Pancreas (tissue), 10 donors: ENCODE results near the gene KTI12. TPM values are rescaled to one million over a fixed set of nuclear protein-coding genes. Genes with fewer than 3 reads are reported as not detected.
A peak's percentile ranks its signal among the peaks of the same experiment; 100 is the strongest.

ENCODE experiments used
- ATAC-seq, 4 donors: fragments of 200-7000 bp; cut with Tn5 transposase; one replicate each; pipeline versions ENCODE4 v1.8.0 to v1.9.1; 2020; ENCODE audit warnings: mild to moderate bottlenecking in 4 of 4, moderate library complexity in 4 of 4
- DNase-seq, 6 donors: peaks; one replicate each; pipeline ENCODE4 v3.0.0-alpha.2; 2020
- FAIRE-seq: peaks from 2 replicates; lab custom pipeline; 2012; peaks lifted over from hg19 to GRCh38; lab: Jason Lieb, UNC
- H3K27ac ChIP-seq, 4 donors: fragments of 200-600 bp; sonication (generic); 1 replicate in 3 of 4; 2 replicates in 1 of 4; pipeline versions ENCODE4 v1.5.0 to v1.8.0; 2020
- H3K27me3 ChIP-seq, 4 donors: fragments of 200-600 bp; one replicate each; pipeline ENCODE4 v1.8.0; 2021
- H3K36me3 ChIP-seq, 3 donors: fragments of 200-600 bp; sonication (generic) in 1 of 3; one replicate each; pipeline versions ENCODE4 v1.5.0 to v1.8.0; 2020 to 2021
- H3K4me1 ChIP-seq, 3 donors: fragments of 200-600 bp; one replicate each; pipeline ENCODE4 v1.8.0; 2021
- H3K4me3 ChIP-seq, 4 donors: fragments of 200-600 bp; sonication (generic) in 2 of 4; one replicate each; pipeline versions ENCODE4 v1.5.0 to v1.8.0; 2020 to 2021
- H3K9me3 ChIP-seq, 4 donors: fragments of 200-600 bp; one replicate each; pipeline ENCODE4 v1.8.0; 2021
- WGBS, 2 donors: extraction: QIAGEN DNeasy Blood & Tissue Kit; methylation state at CpG; one replicate each; pipeline ENCODE4 v1.1.7; 2013; 5-methylcytosine and 5-hydroxymethylcytosine counted together
- intact Hi-C, 3 donors: fragments of 100-400 bp; cut with DNase I; formaldehyde crosslinking; loops; one replicate each; pipeline versions ENCODE4 v1.11.1 to v1.14.2; 2022
- polyA plus RNA-seq, 2 donors: library from polyadenylated mRNA; stranded (reverse); fragments of 200-250 nt; gene quantifications; one replicate each; pipeline ENCODE4 v1.2.3, GENCODE V29; 2013
- total RNA-seq, 6 donors: library from RNA; stranded (reverse); fragmentation: NEBNext Ultra II Directional in 4 of 6; extraction: Animal tissue kit (Norgen Biotek cat#: 25700) in 4 of 6; gene quantifications; one replicate each; pipeline versions ENCODE4 v1.2.1 to v1.2.4, GENCODE V29; 2021 to 2023
- TF ChIP-seq, protein P1 (sequence below), 4 donors: fragments of 200-600 bp; sonication (generic) in 3 of 4; IDR thresholded peaks; one replicate each; pipeline versions ENCODE4 v1.5.0 to v1.8.0; 2021; ENCODE audit warnings: antibody characterized with exemption in 4 of 4
- donor health status: healthy with polysubstance abuse.
- donor health status: DM: no; HTN: no; CAD: no; lungs with moderate emphysema.
- donor health status: DM: no; HTN: no; CAD: no.
- donor health status: control.
- donor health status: control.
- donor health status: Bipolar disorder and iron deficiency.
- donor health status: DM: yes; HTN: yes; CAD: no.
- donor health status: DM: no; HTN: no; CAD: no.
- donor health status: DM: no; HTN: no; CAD: no.
- donor health status: DM: yes; HTN: yes; CAD: no.

KTI12 gene
- total and polyA plus RNA-seq, 8 donors: 2.3 to 7.1 (median 3.4) TPM

DNA sequence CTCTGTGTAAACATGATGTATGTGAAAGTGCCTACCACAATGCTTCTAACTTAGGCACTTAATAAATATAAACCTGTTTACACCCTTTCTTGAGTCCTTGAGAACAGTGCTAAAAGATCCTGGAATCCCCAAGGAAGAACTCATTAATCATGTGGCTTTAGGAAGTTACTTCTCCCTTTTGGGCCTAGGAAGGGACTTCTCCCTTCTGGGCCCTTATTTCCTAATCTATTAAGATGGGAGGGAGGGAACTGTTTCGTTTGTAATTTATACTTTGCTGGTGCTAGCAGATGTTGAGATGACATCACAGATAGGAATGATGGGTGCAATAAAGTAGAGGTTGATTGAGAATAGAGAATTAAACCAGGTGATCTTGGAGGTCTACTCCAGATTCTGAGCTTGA lies 23.6 kb upstream of the KTI12 start:
- Histone ChIP-seq H3K4me3 (peak overlapping the region in 3 of 4 donors; percentile 79 to 96 (median 95)), H3K36me3 (no peaks in the 10 kb centered on the region), H3K27me3 (no peaks in the 10 kb centered on the region), H3K27ac (peak overlapping the region in 2 of 4 donors; percentile 94), H3K4me1 (peaks cover 14 to 40% (median 28%) of the 10 kb centered on the region in 3 donors), H3K9me3 (no peaks in the 10 kb centered on the region)
- TF ChIP-seq, protein P1, sequence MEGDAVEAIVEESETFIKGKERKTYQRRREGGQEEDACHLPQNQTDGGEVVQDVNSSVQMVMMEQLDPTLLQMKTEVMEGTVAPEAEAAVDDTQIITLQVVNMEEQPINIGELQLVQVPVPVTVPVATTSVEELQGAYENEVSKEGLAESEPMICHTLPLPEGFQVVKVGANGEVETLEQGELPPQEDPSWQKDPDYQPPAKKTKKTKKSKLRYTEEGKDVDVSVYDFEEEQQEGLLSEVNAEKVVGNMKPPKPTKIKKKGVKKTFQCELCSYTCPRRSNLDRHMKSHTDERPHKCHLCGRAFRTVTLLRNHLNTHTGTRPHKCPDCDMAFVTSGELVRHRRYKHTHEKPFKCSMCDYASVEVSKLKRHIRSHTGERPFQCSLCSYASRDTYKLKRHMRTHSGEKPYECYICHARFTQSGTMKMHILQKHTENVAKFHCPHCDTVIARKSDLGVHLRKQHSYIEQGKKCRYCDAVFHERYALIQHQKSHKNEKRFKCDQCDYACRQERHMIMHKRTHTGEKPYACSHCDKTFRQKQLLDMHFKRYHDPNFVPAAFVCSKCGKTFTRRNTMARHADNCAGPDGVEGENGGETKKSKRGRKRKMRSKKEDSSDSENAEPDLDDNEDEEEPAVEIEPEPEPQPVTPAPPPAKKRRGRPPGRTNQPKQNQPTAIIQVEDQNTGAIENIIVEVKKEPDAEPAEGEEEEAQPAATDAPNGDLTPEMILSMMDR (IDR thresholded peaks at IDR 0.05): no peak
- no peak for DNase-seq
- intact Hi-C loops: no loop called here
- no peak for FAIRE-seq
- no peak for ATAC-seq
- 0 to 8% methylated on average over 1 of the region's 1 CpG for WGBS, 2 donors

DNA sequence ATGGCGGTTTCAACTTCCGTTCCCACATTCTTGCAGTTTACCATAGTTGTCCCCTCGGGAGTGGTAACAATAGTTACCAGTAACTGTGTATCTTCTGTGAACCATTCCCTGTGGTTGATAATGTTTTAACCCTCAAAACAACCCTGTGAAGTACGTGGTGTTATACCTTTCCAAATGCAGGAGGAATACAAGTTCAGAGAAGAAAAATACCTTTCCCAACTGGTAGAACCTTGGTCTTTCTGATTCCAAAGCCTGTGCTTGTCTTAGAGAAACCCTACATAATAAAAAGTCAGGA lies 23.3 kb upstream of the KTI12 start:
- H3K36me3 ChIP-seq: no peaks in the 10 kb centered on the region
- H3K4me1 ChIP-seq: peaks cover 14 to 40% (median 28%) of the 10 kb centered on the region in 3 donors
- DNase-seq (no peak), FAIRE-seq (no peak), ATAC-seq (no peak)
- 0 to 1% methylated on average over 4 of the region's 4 CpGs for WGBS, 2 donors
- H3K27me3 ChIP-seq: no peaks in the 10 kb centered on the region
- no peaks in the 10 kb centered on the region for H3K9me3 ChIP-seq
- peak overlapping the region; percentile 79 to 96 (median 94) for H3K4me3 ChIP-seq
- peak overlapping the region in 2 of 4 donors; percentile 94 for H3K27ac ChIP-seq
- TF ChIP-seq, protein P1 (IDR thresholded peaks at IDR 0.05): no peak
- intact Hi-C loops: no loop called here

DNA sequence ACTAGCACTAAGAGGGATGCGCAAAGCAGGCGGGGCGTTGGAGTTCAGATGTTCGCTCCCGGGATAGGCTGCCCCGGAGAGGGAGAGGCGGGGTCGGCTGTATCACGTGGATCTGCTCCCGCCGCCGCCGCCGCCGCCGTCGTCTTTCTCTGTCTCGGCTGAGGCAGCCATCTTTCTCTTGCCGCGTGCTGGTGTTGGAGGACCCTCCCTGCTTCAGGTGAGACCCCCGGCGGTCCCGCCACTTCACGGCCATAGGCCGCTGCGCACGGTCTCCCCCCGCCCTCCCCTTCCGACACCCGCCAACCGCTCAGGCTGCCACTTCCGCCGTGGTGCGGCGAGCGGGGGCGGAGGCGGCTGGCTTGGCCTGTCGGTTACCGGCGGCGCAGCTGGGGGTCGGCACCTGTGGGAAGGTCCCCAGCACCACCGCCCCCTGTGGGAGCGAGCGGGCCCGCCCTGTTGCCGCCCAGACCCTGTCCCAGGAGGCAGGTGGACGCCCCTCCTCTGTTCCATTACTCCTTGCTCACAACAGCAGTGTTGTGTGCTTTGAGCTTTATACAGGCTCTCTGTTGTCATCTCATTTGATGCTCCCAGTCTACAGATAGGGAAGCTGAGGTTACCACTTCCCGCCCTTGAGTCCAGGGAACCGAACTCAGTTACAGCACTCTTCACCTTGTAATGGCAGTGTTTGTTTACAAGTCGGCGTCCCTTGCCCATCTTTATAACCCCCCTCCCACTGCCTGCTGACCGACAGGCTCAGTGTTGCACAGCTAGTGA lies 22.7 kb upstream of the KTI12 start, which contains the start of gene BTF3L4:
BTF3L4 (plus strand) TSS at position 133 of the 774 bp plus-strand sequence. CDS start 3,553 bp downstream, outside the sequence.
- no peaks in the 10 kb centered on the region for H3K27me3 ChIP-seq
- H3K36me3 ChIP-seq: no peaks in the 10 kb centered on the region
- DNase-seq: peak; percentile 91 to 97 (median 94)
- 0% methylated on average over 46 to 54 of the region's 54 CpGs for WGBS, 2 donors
- peak; percentile 92 to 97 (median 93) for ATAC-seq
- intact Hi-C loops: no loop called here
- H3K27ac ChIP-seq: peak within 1 kb of the TSS; percentile 82 to 94 (median 92)
- FAIRE-seq: no peak
- H3K4me3 ChIP-seq: peak within 1 kb of the TSS; percentile 79 to 96 (median 94)
- H3K4me1 ChIP-seq: peaks cover 14 to 40% (median 28%) of the 10 kb centered on the region in 3 donors
- H3K9me3 ChIP-seq: no peaks in the 10 kb centered on the region
- TF ChIP-seq, protein P1 (IDR thresholded peaks at IDR 0.05): no peak

DNA sequence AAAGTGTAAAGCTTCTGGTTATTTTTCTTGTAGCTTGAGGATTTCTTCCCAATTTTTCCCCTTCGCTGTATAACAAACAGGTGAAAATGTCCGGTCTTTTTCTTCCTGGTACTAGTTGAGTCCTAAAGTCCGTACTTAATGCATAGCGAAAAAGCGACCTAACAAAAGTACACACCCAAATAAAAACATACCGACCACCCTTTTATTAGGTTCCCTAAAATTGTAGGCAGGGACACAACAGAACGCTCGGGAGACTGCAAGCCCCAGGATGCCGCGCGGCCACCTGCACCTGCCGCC lies 22.2 kb upstream of the KTI12 start:
- H3K27me3 ChIP-seq: no peaks in the 10 kb centered on the region
- DNase-seq (no peak), FAIRE-seq (no peak), ATAC-seq (no peak)
- intact Hi-C loops: no loop called here
- peak overlapping the region; percentile 82 to 94 (median 92) for H3K27ac ChIP-seq
- 0% methylated on average over 12 of the region's 12 CpGs for WGBS, 2 donors
- H3K36me3 ChIP-seq: no peaks in the 10 kb centered on the region
- peaks cover 14 to 40% (median 28%) of the 10 kb centered on the region in 3 donors for H3K4me1 ChIP-seq
- TF ChIP-seq, protein P1 (IDR thresholded peaks at IDR 0.05): no peak
- H3K4me3 ChIP-seq: peak overlapping the region; percentile 79 to 96 (median 94)
- H3K9me3 ChIP-seq: no peaks in the 10 kb centered on the region
